K562 (cell line): ENCODE measurements around the gene NASP. TPM values are rescaled to one million over a fixed set of nuclear protein-coding genes. Genes with fewer than 3 reads are reported as not detected.

Source experiments
- CREB3L1 ChIP-seq: fragments of 450-650 bp; IDR thresholded peaks from 2 replicates; pipeline ENCODE4 v1.6.1; 2014; ENCODE audit warnings: low read depth, mild to moderate bottlenecking, moderate library complexity, borderline replicate concordance
- DDX20 ChIP-seq: fragments of 450-650 bp; IDR thresholded peaks from 2 replicates; pipeline ENCODE4 v1.6.1; 2016; ENCODE audit warnings: missing genetic modification characterization, low read depth, mild to moderate bottlenecking, missing compliant biosample characterization, moderate library complexity
- EHMT2 ChIP-seq: fragments of 450-650 bp; IDR thresholded peaks from 2 replicates; pipeline ENCODE4 v1.6.1; 2018; ENCODE audit warnings: antibody characterized with exemption
- ELF1 ChIP-seq: fragments of 200-800 bp; sonication (Bioruptor generic); IDR thresholded peaks from 2 replicates; pipeline ENCODE4 v1.6.1; 2016; ENCODE audit warnings: missing genetic modification characterization, missing compliant biosample characterization
- EZH2 ChIP-seq: IDR thresholded peaks from 2 replicates; pipeline ENCODE4 v1.6.1; 2012; ENCODE audit warnings: low read depth, mild to moderate bottlenecking, inconsistent platforms, low read length, borderline replicate concordance
- FOXM1 ChIP-seq, 2 experiments: fragments of 450-650 bp in 1 of 2; sonication (generic) in 1 of 2; formaldehyde crosslinking in 1 of 2; IDR thresholded peaks; 2 replicates each; pipeline versions ENCODE4 v1.6.1 to v1.9.0; 2017 to 2022; ENCODE audit warnings: low read depth in 2 of 2, mild to moderate bottlenecking in 2 of 2, missing genetic modification reagents in 1 of 2, moderate library complexity in 1 of 2
- ID3 ChIP-seq, 2 experiments: fragments of 250-450 bp in 1 of 2; fragments of 450-650 bp in 1 of 2; sonication (Bioruptor Pico) in 1 of 2; IDR thresholded peaks; 2 replicates each; pipeline versions ENCODE4 v1.6.1 to v1.8.0; 2016 to 2021; ENCODE audit warnings: mild to moderate bottlenecking in 2 of 2, moderate library complexity in 2 of 2, missing compliant biosample characterization in 1 of 2, missing genetic modification characterization in 1 of 2
- JUNB ChIP-seq: fragments of 450-650 bp; formaldehyde crosslinking; conservative IDR thresholded peaks from 2 replicates; pipeline ENCODE4 v1.4.0; 2020; ENCODE audit warnings: mild to moderate bottlenecking
- KDM2B ChIP-seq: fragments of 250-450 bp; sonication (Bioruptor Pico); IDR thresholded peaks from 2 replicates; pipeline ENCODE4 v1.8.0; 2021; ENCODE audit warnings: mild to moderate bottlenecking, moderate library complexity
- MBD1 ChIP-seq: fragments of 250-450 bp; sonication (Bioruptor Pico); IDR thresholded peaks from 2 replicates; pipeline ENCODE4 v1.8.0; 2022; ENCODE audit warnings: inconsistent platforms
- NCOA1 ChIP-seq: fragments of 450-650 bp; IDR thresholded peaks from 2 replicates; pipeline ENCODE4 v1.6.1; 2016; ENCODE audit warnings: low read depth
- SIN3A ChIP-seq, 2 experiments: fragments of 150-350 bp in 1 of 2; IDR thresholded peaks; 2 replicates each; pipeline ENCODE4 v1.6.1; 2011 to 2016; ENCODE audit warnings: borderline replicate concordance in 2 of 2, low read depth in 2 of 2, low read length in 2 of 2, mild to moderate bottlenecking in 2 of 2, moderate library complexity in 2 of 2; ENCODE audit not compliant: control insufficient read depth in 1 of 2
- SPI1 ChIP-seq: IDR thresholded peaks from 2 replicates; pipeline ENCODE4 v1.6.1; 2011; ENCODE audit warnings: low read depth, low read length, control low read depth, borderline replicate concordance
- ZKSCAN1 ChIP-seq: fragments of 150-350 bp; IDR thresholded peaks from 2 replicates; pipeline ENCODE4 v1.6.1; 2016; ENCODE audit warnings: low read depth, low read length
- ZNF431 ChIP-seq: sonication (generic); formaldehyde crosslinking; IDR thresholded peaks from 2 replicates; pipeline ENCODE4 v1.8.0; 2022; ENCODE audit warnings: mild to moderate bottlenecking, missing genetic modification reagents
- ZNF449 ChIP-seq: fragments of 250-450 bp; sonication (Bioruptor Pico); IDR thresholded peaks from 2 replicates; pipeline ENCODE4 v1.8.0; 2022; ENCODE audit warnings: moderate library complexity, mild to moderate bottlenecking, inconsistent platforms
- ZSCAN29 ChIP-seq: fragments of 450-650 bp; IDR thresholded peaks from 2 replicates; pipeline ENCODE4 v1.6.1; 2017
- polyA plus RNA-seq, 8 experiments: library from polyadenylated mRNA; depleted of rRNA in 4 of 8; stranded (reverse) in 5 of 8; unstranded in 3 of 8; fragments of >200 nt; fragmentation: Nextera tagmentation in 2 of 8; fragmentation: Illumina TruSeq in 1 of 8; extraction: Ambion mirVana in 2 of 8; extraction: Trizol in 1 of 8; gene quantifications; 2 replicates each; pipeline versions ENCODE4 v1.2.1 to v1.2.3, GENCODE V29; 2011 to 2014; ENCODE audit warnings: inconsistent platforms in 1 of 8, missing spikeins in 1 of 8
- total RNA-seq, 7 experiments: library from RNA; depleted of rRNA in 6 of 7; stranded (reverse); fragments of >200 nt in 6 of 7; fragmentation: Illumina TruSeq in 2 of 7; extraction: Trizol in 2 of 7; gene quantifications; 2 replicates each; pipeline versions ENCODE4 v1.2.1 to v1.2.3, GENCODE V29; 2011 to 2021; ENCODE audit warnings: low replicate concordance in 1 of 7

The NASP gene
- total and polyA plus RNA-seq, 9 of the 15 experiments (the other 6 are each of a cell fraction or from before 2014, with no cell fraction given) = 199 to 578 (median 419) TPM

- TF ChIP-seq ZSCAN29 (no peak), SPI1 (no peak; the same call in none of the 2 replicates), EZH2 (no peak), ZNF449 (CRISPR knock-in tag) (no peak), NCOA1 (no peak; the same call in 1 of the 2 replicates), CREB3L1 (peak; percentile 100), FOXM1 (IDR thresholded peaks at IDR 0.05; ENCODE audit: low read depth) (0 out of 2 replicates have a peak, but pooled peaks have one; percentile 10), FOXM1 (CRISPR knock-in tag; IDR thresholded peaks at IDR 0.05; ENCODE audit: low read depth) (peak; percentile 88), ZNF431 (CRISPR knock-in tag) (peak; percentile 58), ID3 (CRISPR knock-in tag; IDR thresholded peaks at IDR 0.05) (no peak), ID3 (tag; IDR thresholded peaks at IDR 0.05) (peak; percentile 90), JUNB (CRISPR knock-in tag) (no peak), SIN3A (IDR thresholded peaks at IDR 0.05; ENCODE audit: borderline replicate concordance in 2 of 2, control insufficient read depth in 1 of 2, low read depth in 2 of 2, low read length in 2 of 2) (peak; percentile 95 to 97), EHMT2 (0 out of 2 replicates have a peak, but pooled peaks have one; percentile 13), DDX20 (peak; percentile 51; the same call in 1 of the 2 replicates), KDM2B (CRISPR knock-in tag) (no peak), MBD1 (CRISPR knock-in tag) (peak; percentile 42; the same call in 1 of the 2 replicates), ELF1 (tag) (peak; percentile 79), ZKSCAN1 (no peak)
Measured at GRCh38 chr1:45550401-45551351, 33.2 kb upstream of the NASP start, which contains the start of gene AKR1A1 (continued).
